ENCODE measurements around the gene ARHGEF17. TPM values are rescaled to one million over a fixed set of nuclear protein-coding genes. Genes with fewer than 3 reads are reported as not detected.

Gene ARHGEF17
- total and polyA plus RNA-seq, 2 of the 8 experiments (the other 6 are each of a cell fraction or from before 2014, with no cell fraction given), result 11.3 to 14.6 TPM

- Histone ChIP-seq H2AFZ (ENCODE audit: low read length) (no peak overlapping the region), H2BK12ac (ENCODE audit: low read depth, low read length) (no peak overlapping the region), H2BK15ac (ENCODE audit: low read length) (no peak overlapping the region), H3K9ac (replicated peaks in 1 of 4; ENCODE audit: extremely low read depth in 1 of 4, low read depth in 3 of 4, low read length in 3 of 4) (no peak overlapping the region), H3K4me2 (ENCODE audit: insufficient read depth in 1 of 2, low read depth in 2 of 2, low read length in 2 of 2) (no peak overlapping the region), H3K23me2 (ENCODE audit: low read depth, low read length) (peaks cover 3% of the 10 kb centered on the region; the same call in 1 of the 2 replicates), H3K27ac (ENCODE audit: low read depth, low read length) (no peak overlapping the region), H3K14ac (ENCODE audit: insufficient read length) (no peak overlapping the region), H3K79me2 (ENCODE audit: control insufficient read depth in 1 of 2, insufficient read depth in 2 of 2, low read length in 2 of 2) (no peaks in the 10 kb centered on the region), H3K23ac (ENCODE audit: insufficient read length) (no peak overlapping the region), H3K4me1 (replicated peaks in 1 of 4; ENCODE audit: control insufficient read depth in 3 of 4, insufficient read depth in 4 of 4, low read length in 3 of 4) (peaks cover 0 to 3% (median under 1%) of the 10 kb centered on the region in 4 experiments; a peak in 4 of 7 replicates), H3K4me3 (ENCODE audit: extremely low read depth in 1 of 4, insufficient read depth in 2 of 4, low read depth in 3 of 4, low read length in 4 of 4) (no peak overlapping the region), H3K9me3 (ENCODE audit: insufficient read depth in 2 of 2, low read depth in 1 of 2, low read length in 1 of 2) (no peaks in the 10 kb centered on the region), H3K56ac (replicated peaks; ENCODE audit: insufficient read length, low read depth, low read length) (no peak overlapping the region), H2BK20ac (ENCODE audit: low read length) (no peak overlapping the region), H4K8ac (ENCODE audit: extremely low read depth, insufficient read depth, low read length) (no peak overlapping the region), H4K20me1 (replicated peaks in 1 of 2; ENCODE audit: control insufficient read depth in 1 of 2, insufficient read depth in 2 of 2, low read length in 2 of 2) (peaks cover 3 to 5% of the 10 kb centered on the region in 2 experiments), H3K4ac (replicated peaks; ENCODE audit: insufficient read length, low read depth, low read length) (no peak overlapping the region), H3K36me3 (ENCODE audit: control insufficient read depth in 2 of 4, insufficient read depth in 4 of 4, low read length in 3 of 4) (no peaks in the 10 kb centered on the region), H3K18ac (ENCODE audit: extremely low read depth, low read length) (no peak overlapping the region), H4K91ac (replicated peaks; ENCODE audit: insufficient read length, low read length) (no peak overlapping the region), H4K5ac (ENCODE audit: insufficient read length, low read depth, low read length) (no peak overlapping the region), H3K27me3 (replicated peaks in 1 of 4; ENCODE audit: control insufficient read depth in 3 of 4, extremely low read depth in 1 of 4, insufficient read depth in 3 of 4, low read length in 3 of 4) (peaks cover 0 to 4% (median 2%) of the 10 kb centered on the region in 4 experiments; a peak in 4 of 7 replicates), H2AK5ac (ENCODE audit: low read depth, low read length) (no peak overlapping the region), H2BK5ac (ENCODE audit: low read depth, low read length) (no peak overlapping the region), H3K79me1 (ENCODE audit: low read depth, low read length) (no peaks in the 10 kb centered on the region), H2BK120ac (replicated peaks; ENCODE audit: low read depth, low read length) (no peak overlapping the region)
- DNase-seq (ENCODE audit: low read depth in 1 of 2, low spot score in 2 of 2), result no peak
- FAIRE-seq, result no peak
- ChIA-PET POLR2A (ENCODE audit: partially characterized antibody) (interaction anchor here (1.0 kb wide), 1 partner anchor 22 kb away, joined by 3 read pairs; no protein-coding TSS in a partner anchor), CTCF (ENCODE audit: partially characterized antibody) (interaction anchor here (0.7 to 59.1 kb wide), 4 partner anchors 8 to 150 kb away, joined by 3 to 1456 read pairs (median 730); partner anchors contain the start of gene RELT)
- 97% methylated on average over 6 of the region's 6 CpGs; no CpG with 5 or more reads in 1 of the 2 experiments for WGBS, 2 experiments (ENCODE audit: extremely low coverage in 1 of 2, insufficient coverage in 1 of 2, insufficient read length in 1 of 2, insufficient replicate concordance in 2 of 2, low coverage in 1 of 2, low lambda C conversion rate in 2 of 2, missing lambda C conversion rate in 1 of 2)
- no peak for TF ChIP-seq ASH2L (IDR thresholded peaks at IDR 0.05; ENCODE audit: low read length)
- TF ChIP-seq EZH2 (IDR thresholded peaks at IDR 0.05; ENCODE audit: low read depth, low read length, severe bottlenecking), result no peak
- no peak for TF ChIP-seq BCL11A (IDR thresholded peaks at IDR 0.05; ENCODE audit: low read depth in 2 of 2, low read length in 2 of 2)
- TF ChIP-seq RBBP5 (IDR thresholded peaks at IDR 0.05; ENCODE audit: borderline replicate concordance, low read depth, low read length), result no peak
- no peak for TF ChIP-seq EGR1 (IDR thresholded peaks at IDR 0.05; ENCODE audit: borderline replicate concordance, low read depth, low read length)
- TF ChIP-seq CTCF (IDR thresholded peaks at IDR 0.05; ENCODE audit: control extremely low read depth in 1 of 3, insufficient read depth in 1 of 3, low read depth in 1 of 3, low read length in 3 of 3), result no peak
- TF ChIP-seq, protein P1, sequence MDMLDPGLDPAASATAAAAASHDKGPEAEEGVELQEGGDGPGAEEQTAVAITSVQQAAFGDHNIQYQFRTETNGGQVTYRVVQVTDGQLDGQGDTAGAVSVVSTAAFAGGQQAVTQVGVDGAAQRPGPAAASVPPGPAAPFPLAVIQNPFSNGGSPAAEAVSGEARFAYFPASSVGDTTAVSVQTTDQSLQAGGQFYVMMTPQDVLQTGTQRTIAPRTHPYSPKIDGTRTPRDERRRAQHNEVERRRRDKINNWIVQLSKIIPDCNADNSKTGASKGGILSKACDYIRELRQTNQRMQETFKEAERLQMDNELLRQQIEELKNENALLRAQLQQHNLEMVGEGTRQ (IDR thresholded peaks at IDR 0.05; ENCODE audit: low read length), result no peak
- no peak for TF ChIP-seq HDAC6 (IDR thresholded peaks at IDR 0.05; ENCODE audit: low read depth, low read length)
- TF ChIP-seq TAF7 (optimal IDR thresholded peaks at IDR 0.05; ENCODE audit: borderline replicate concordance, low read depth, low read length), result no peak
- no peak for TF ChIP-seq GABPA (IDR thresholded peaks at IDR 0.05; ENCODE audit: borderline replicate concordance, insufficient read depth, low read length)
Measured at GRCh38 chr11:73366953-73367352, 58.9 kb downstream of the ARHGEF17 start.

Measured in H1 (cell line).